Adrenal gland (tissue), 5 donors: ENCODE data around the gene GPR37L1.
A peak's percentile ranks its signal among the peaks of the same experiment; 100 is the strongest.

Experiments used
- CTCF ChIP-seq, 6 experiments: fragments of 450-650 bp in 4 of 6; fragments of 200-600 bp in 2 of 6; sonication (generic) in 1 of 6; IDR thresholded peaks; 1 replicate in 5 of 6; 2 replicates in 1 of 6; pipeline versions ENCODE4 v1.5.1 to v1.8.0; 2016 to 2021; ENCODE audit warnings: antibody characterized with exemption in 6 of 6, mild to moderate bottlenecking in 2 of 6, moderate library complexity in 1 of 6
- POLR2A ChIP-seq, 2 donors: fragments of 450-650 bp; IDR thresholded peaks; one replicate each; pipeline ENCODE4 v1.6.1; 2017; ENCODE audit warnings: antibody characterized with exemption in 2 of 2, mild to moderate bottlenecking in 2 of 2, moderate library complexity in 1 of 2
- donor health status: DM: no; HTN: no; CAD: no.

GRCh38 chr1:202122639-202123335 lies at the start of gene GPR37L1:
- TF ChIP-seq CTCF (IDR thresholded peaks at IDR 0.05), result peak; percentile 48 to 80 (median 68)
- no peak for TF ChIP-seq POLR2A (IDR thresholded peaks at IDR 0.05)
